ENCODE data around the gene TAAR8.
"Not testable (repeated sequence)": the region's sequence is repeated elsewhere in the genome, so short reads cannot be mapped to it uniquely, and the experiment has no call there.

Gene TAAR8

GRCh38 chr6:132548746-132549463, 3.6 kb upstream of the TAAR8 start:
- no peak for DNase-seq

GRCh38 chr6:132551214-132551613, 1.3 kb upstream of the TAAR8 start:
- DNase-seq, result no peak

- DNase-seq, result not testable (repeated sequence)
Measured at GRCh38 chr6:132560087-132560486, 7.6 kb downstream of the TAAR8 start.

GRCh38 chr6:132566404-132566803, 13.9 kb downstream of the TAAR8 start:
- DNase-seq, result no peak

- no peak for DNase-seq
Measured at GRCh38 chr6:132567566-132567965, 15.1 kb downstream of the TAAR8 start.

GRCh38 chr6:132568611-132569010, 16.1 kb downstream of the TAAR8 start:
- DNase-seq, result no peak

- DNase-seq, result no peak
Measured at GRCh38 chr6:132569170-132569569, 16.7 kb downstream of the TAAR8 start.

- no peak for DNase-seq
Measured at GRCh38 chr6:132570221-132570777, 17.8 kb downstream of the TAAR8 start, which contains the start of gene TAAR6. TAAR6 (plus strand) TSS chr6:132570322; CDS start chr6:132570322, 0 bp downstream.

- DNase-seq, result no peak
Measured at GRCh38 chr6:132571774-132572173, 19.3 kb downstream of the TAAR8 start.

GRCh38 chr6:132584698-132585097, 32.2 kb downstream of the TAAR8 start:
- no peak for DNase-seq

- no peak for DNase-seq
Measured at GRCh38 chr6:132587424-132587823, 35.0 kb downstream of the TAAR8 start.

- DNase-seq, result no peak
Measured at GRCh38 chr6:132589454-132589853, 37.0 kb downstream of the TAAR8 start, which contains the start of gene TAAR5. TAAR5 (minus strand) TSS chr6:132589741; CDS start chr6:132589686, 55 bp downstream.

- DNase-seq, result no peak
Measured at GRCh38 chr6:132590362-132590761, 37.9 kb downstream of the TAAR8 start.

- no peak for DNase-seq
Measured at GRCh38 chr6:132592855-132593254, 40.4 kb downstream of the TAAR8 start.

- no peak for DNase-seq
Measured at GRCh38 chr6:132596201-132596600, 43.7 kb downstream of the TAAR8 start.

- DNase-seq, result no peak
Measured at GRCh38 chr6:132598473-132598872, 46.0 kb downstream of the TAAR8 start.

GRCh38 chr6:132600900-132601299, 48.4 kb downstream of the TAAR8 start:
- DNase-seq, result not testable (repeated sequence)
